Measurements from ENCODE around the gene HDAC4.

HDAC4 gene

GRCh38 chr2:239066597-239066996 lies 334.2 kb downstream of the HDAC4 start:
- no peak for DNase-seq

- no peak for DNase-seq
Observed at GRCh38 chr2:239065962-239066361, 334.9 kb downstream of the HDAC4 start.

DNA sequence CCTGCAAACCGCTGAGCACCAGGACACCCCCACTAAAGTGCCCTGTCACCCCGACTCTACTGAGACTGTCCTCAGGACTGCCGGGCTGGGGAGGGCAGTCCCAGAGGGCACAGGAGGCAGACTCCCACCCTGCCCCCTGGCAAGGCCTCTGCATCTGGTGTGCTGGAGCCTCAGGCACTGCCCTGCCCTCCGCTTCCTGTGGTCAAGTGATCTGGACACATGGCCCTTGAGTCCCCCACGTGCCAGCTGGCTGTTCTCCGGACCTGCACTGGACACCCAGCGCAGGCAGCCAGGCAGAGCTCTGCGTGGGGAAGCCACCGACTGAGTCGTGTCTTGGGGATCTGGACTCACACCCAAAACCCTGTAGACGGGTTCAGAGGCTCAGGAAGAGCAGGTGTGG lies 335.3 kb downstream of the HDAC4 start:
- DNase-seq = no peak

- no peak for DNase-seq
Observed at GRCh38 chr2:239064891-239065290, 335.9 kb downstream of the HDAC4 start.

- no peak for DNase-seq
Observed at GRCh38 chr2:239064253-239064652, 336.6 kb downstream of the HDAC4 start.

DNA sequence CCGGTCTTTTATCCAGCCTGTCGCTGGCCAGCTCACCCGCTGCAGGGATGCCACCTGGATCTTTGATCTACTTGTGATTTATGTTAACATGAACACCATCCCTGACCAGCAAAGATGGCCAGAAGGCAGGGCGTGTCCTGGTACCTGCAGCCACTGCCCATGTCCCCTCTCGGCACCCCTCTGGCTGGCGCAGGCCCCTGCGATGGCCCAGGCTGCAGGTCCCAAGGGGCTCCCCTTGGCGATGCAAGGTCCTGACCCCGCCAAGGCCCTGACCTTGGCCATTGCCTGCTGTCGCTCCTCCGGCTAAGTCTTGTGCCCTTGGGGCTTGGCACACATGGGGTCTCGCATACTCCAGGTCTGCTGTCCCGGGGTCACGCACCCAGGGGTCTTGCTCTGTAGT lies 338.1 kb downstream of the HDAC4 start:
- DNase-seq = no peak

DNA sequence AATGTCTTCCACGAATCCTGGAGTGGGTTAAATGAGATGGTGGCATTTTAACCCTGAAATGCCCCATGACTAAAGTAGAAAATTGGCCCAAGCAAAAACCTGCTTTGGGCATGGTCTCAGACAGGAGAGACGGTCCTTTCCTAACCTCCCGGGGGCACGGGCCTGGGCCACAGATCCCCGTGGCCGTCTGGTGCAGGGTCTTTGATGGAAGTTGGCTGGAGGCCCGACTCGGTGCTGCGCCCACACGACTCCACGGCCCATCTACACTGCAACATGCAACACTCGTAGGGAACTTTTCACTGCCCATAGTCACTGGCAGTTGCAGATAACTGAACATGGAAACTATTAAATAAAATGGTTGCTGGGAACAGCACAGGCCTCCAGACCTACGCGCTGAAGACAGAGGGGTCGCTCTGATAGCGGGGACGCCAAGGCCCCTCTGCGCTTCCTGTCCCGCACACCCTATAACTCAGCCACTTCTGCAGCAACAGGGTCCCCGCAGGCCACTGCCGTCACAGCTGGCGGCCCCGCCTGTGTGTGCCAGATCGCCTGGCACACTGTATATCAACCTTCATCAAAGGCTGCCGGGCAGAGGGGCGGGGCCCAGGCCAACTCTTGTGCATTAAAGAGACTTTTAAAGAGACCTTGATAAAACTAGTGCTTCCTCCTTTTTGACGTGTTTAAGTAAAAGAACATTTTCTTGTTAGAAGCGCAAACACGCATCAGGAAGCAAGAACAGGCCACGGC lies 338.8 kb downstream of the HDAC4 start:
- DNase-seq = no peak

GRCh38 chr2:239061121-239061666 lies 339.6 kb downstream of the HDAC4 start:
- DNase-seq = no peak

GRCh38 chr2:239060676-239061075 lies 340.1 kb downstream of the HDAC4 start:
- no peak for DNase-seq

GRCh38 chr2:239059854-239060253 lies 341.0 kb downstream of the HDAC4 start:
- no peak for DNase-seq

DNA sequence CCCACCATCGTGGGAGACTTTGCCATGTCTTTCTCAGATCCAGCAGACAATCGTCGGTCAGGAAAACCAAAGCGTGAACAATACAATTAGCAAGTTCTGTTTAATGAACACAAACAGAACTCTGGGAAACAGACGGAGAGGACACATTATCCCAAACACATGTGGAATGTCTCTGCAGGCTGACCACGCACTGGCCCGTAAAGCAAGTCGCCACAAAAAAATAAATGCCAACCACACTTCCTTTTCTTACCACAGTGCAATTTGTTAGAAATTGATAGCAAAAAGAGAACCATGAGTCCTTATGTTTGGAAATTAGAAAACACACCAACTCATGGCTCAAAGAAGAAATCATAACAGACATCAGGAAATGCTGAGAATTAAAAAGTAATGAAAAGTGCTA lies 342.1 kb downstream of the HDAC4 start:
- no peak for DNase-seq

GRCh38 chr2:239057533-239057932 lies 343.3 kb downstream of the HDAC4 start:
- DNase-seq = no peak

- DNase-seq = no peak
Observed at GRCh38 chr2:239056611-239057010, 344.2 kb downstream of the HDAC4 start.

DNA sequence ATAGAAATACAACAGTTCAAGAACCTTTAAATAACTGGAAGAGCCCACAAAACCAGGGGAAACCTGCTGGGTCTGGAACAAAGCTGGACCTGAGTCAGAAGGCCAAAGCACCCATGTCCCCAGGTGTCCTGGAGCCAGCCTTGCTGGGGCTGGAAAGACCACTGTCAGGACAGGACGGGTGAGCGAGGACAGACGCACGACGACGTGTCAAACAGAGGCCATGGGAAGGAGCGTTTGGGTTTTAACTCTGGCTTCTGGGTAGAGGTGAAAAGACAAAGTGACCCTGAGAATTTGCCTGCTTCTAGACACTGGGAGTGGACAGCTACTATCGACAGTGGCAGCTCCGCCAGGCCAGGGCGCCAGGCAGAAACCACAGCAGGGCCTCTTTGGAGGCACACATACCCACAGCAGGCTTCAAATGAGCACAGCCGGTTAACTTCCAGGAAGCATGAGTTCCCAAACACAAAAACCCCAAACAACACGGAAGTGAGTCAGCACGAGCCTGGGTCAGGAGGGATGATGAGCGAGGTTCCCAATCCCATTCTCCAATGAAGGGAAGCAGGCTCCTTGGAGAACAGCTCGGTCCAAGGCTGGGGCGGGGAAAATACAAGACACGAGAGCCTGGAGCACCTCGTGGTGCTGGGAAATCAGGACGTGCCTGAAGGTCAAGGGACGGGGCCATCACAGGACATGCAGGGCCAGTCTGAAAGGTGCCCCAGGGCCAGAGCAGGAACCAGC lies 344.9 kb downstream of the HDAC4 start:
- DNase-seq = no peak

GRCh38 chr2:239054921-239055320 lies 345.9 kb downstream of the HDAC4 start:
- DNase-seq = no peak

DNA sequence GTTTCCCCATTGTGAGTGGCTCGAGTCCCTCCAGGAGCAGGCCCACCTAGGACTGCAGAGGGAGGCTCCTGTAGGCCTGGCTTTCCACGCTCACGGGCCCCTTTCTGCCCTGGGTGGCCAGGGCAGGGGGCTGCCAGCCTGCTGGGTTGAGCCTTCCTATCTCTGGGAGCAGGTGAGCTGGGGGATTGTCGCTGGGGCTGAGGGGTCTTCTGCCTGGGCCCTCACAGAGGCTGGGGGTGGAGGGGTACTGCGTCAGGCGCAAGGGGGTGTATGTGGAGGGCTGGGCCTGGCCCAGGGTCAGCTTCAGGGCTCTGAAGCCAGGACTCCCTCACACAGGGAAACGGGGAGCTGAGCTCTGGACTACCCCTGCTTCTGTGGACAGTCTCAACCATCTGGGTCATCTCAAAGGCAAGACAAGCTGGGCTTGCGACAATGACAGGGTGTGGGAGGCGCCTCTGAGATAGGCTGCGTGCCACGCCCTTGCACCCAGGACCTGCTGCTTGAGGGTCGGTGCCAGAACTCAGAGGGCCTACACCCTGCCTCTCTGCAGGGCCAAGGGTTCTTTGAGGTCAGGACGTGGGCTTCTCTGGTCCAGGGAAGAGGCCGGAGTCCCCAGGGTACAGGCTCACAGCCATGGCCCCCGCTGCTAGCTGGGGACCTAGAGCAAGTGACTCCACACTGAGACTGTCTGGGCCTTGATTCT lies 346.9 kb downstream of the HDAC4 start:
- no peak for DNase-seq

- DNase-seq = no peak
Observed at GRCh38 chr2:239052798-239053665, 347.8 kb downstream of the HDAC4 start.

DNA sequence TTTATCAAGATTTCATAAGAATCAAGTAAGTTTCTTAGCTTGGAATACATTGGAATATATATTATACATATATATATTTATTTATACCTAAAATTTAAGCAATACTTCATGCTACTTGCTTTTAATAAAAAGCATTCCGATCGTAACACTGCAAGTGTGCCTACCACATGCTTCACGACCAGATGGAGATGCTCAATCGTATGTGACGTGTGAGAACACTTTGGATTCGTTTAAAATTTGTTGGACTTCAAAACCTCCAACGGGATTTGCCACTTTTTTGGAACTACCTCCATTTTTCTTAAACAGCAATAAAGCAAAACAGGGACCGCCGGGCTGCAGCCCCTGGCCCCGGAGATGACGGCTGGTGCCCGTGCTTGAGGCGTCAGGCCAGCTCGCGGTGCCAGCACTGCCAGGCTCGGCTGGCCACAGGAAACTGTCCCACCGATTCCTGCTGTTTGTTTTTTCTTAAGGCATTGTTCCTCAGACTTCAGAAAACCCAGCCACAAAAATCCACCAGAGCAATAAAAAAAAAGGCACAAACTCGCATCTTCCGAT lies 348.9 kb downstream of the HDAC4 start:
- DNase-seq = no peak

GRCh38 chr2:239050252-239050649 lies 350.6 kb downstream of the HDAC4 start:
- no peak for DNase-seq

DNA sequence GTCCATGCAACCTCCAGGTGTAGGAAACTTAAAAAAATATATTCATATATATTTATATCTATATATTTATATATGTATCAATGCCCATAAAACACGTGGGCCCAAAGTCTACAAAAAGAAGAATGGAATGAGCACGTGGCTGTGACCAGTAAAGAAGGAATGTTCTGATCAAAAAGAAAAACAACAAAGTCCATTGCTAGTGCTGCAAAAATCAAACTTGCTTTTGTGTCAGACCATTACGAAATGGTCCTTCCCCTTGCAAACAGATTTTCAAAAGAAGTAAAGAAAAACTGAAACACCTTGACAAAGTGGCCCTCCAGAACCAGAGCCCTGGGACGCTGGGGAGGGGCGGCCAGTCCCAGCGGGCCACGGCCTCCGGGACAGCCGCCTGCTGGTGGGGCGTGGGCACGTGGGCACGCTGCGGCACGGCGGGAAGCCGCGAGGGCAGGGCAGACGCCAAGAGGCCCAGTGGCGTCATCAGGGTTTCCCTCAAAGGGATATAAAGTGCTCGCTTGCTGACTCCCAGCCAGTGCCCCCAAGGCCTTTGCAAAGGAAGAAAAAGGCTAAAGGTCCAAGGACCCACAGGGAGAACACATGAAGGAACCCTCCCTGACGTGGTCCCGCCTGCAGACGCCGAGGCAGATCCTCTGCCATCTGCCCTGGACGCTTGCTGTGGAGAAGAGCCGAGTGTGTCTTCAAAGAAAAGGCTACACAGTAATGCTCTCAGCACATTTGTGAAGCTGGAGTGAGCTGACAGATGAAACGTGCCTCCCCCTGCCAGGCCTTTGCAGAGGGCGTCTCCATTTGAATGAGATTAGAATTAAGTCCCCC lies 351.2 kb downstream of the HDAC4 start:
- no peak for DNase-seq

GRCh38 chr2:239048736-239049135 lies 352.1 kb downstream of the HDAC4 start:
- DNase-seq = no peak
